PC-3 (cell line): ENCODE data around the gene FARS2. TPM values are rescaled to one million over a fixed set of nuclear protein-coding genes. Genes with fewer than 3 reads are reported as not detected.

ENCODE experiments used
- ATAC-seq: fragments of 200-7000 bp; cut with Tn5 transposase; 2 replicates; pipeline ENCODE4 v1.9.1; 2020; ENCODE audit warnings: mild to moderate bottlenecking, moderate library complexity
- BruUV-seq: library from RNA; stranded (reverse); fragments of 400-500 nt; replicated peaks from 2 replicates; lab custom pipeline; 2021; lab: Mats Ljungman, UMichigan
- CTCF ChIA-PET: fragments of 300-600 bp; sonication (Branson Sonifier 250); formaldehyde crosslinking; loops from one replicate; lab custom pipeline; 2022; ENCODE audit warnings: antibody characterized with exemption; lab: Charles Lee
- POLR2A ChIA-PET: fragments of 300-600 bp; sonication (Branson Sonifier 250); formaldehyde crosslinking; loops from one replicate; lab custom pipeline; 2022; ENCODE audit warnings: antibody characterized with exemption; ENCODE audit not compliant: unreplicated experiment; lab: Charles Lee
- DNase-seq: peaks from one replicate; pipeline ENCODE4 v3.0.0-alpha.2; 2015
- H2AFZ ChIP-seq: fragments of 300-600 bp; sonication (generic); 2 replicates; pipeline ENCODE4 v1.6.0; 2016; ENCODE audit warnings: antibody characterized with exemption, low read length
- H3F3A ChIP-seq: fragments of 300-600 bp; sonication (generic); one replicate; pipeline ENCODE4 v1.6.0; 2017; ENCODE audit warnings: antibody characterized with exemption, low read length, control low read depth, mild to moderate bottlenecking; ENCODE audit not compliant: unreplicated experiment
- H3K27ac ChIP-seq: fragments of 300-600 bp; sonication (generic); 2 replicates; pipeline ENCODE4 v1.5.1; 2016; ENCODE audit warnings: mild to moderate bottlenecking, low read length
- H3K27me3 ChIP-seq: fragments of 300-600 bp; sonication (generic); 2 replicates; pipeline ENCODE4 v1.6.1; 2016; ENCODE audit warnings: low read length, mixed read lengths
- H3K36me3 ChIP-seq: fragments of 300-600 bp; sonication (generic); 2 replicates; pipeline ENCODE4 v1.6.1; 2016; ENCODE audit warnings: low read depth, mixed run types, low read length, mixed read lengths
- H3K4me1 ChIP-seq: fragments of 300-600 bp; sonication (generic); 2 replicates; pipeline ENCODE4 v1.5.1; 2016; ENCODE audit warnings: low read length; ENCODE audit not compliant: insufficient read depth
- H3K4me2 ChIP-seq: fragments of 300-600 bp; sonication (generic); 2 replicates; pipeline ENCODE4 v1.6.0; 2016; ENCODE audit warnings: low read length
- H3K4me3 ChIP-seq: fragments of 300-600 bp; sonication (generic); 2 replicates; pipeline ENCODE4 v1.5.1; 2016; ENCODE audit warnings: mild to moderate bottlenecking, low read length, mixed read lengths
- H3K79me2 ChIP-seq: fragments of 300-600 bp; sonication (generic); 2 replicates; pipeline ENCODE4 v1.6.1; 2017; ENCODE audit warnings: low read length, mixed read lengths
- H3K9ac ChIP-seq: fragments of 300-600 bp; sonication (generic); 2 replicates; pipeline ENCODE4 v1.6.0; 2016; ENCODE audit warnings: mild to moderate bottlenecking, low read length
- H3K9me2 ChIP-seq: fragments of 300-600 bp; sonication (generic); replicated peaks from 2 replicates; pipeline ENCODE4 v1.6.1; 2016; ENCODE audit warnings: mixed run types, low read length, mixed read lengths
- H3K9me3 ChIP-seq: fragments of 300-600 bp; sonication (generic); 2 replicates; pipeline ENCODE4 v1.6.1; 2016; ENCODE audit warnings: low read length, mixed read lengths
- H4K20me1 ChIP-seq: fragments of 300-600 bp; sonication (generic); 2 replicates; pipeline ENCODE4 v1.6.1; 2016; ENCODE audit warnings: low read length, mixed read lengths
- EZH2 ChIP-seq: fragments of 300-600 bp; sonication (generic); IDR thresholded peaks from one replicate; pipeline ENCODE4 v1.6.1; 2017; ENCODE audit warnings: antibody characterized with exemption, mild to moderate bottlenecking, low read length; ENCODE audit not compliant: unreplicated experiment
- EZH2phosphoT487 ChIP-seq: fragments of 300-600 bp; sonication (generic); IDR thresholded peaks from 2 replicates; pipeline ENCODE4 v1.6.1; 2018; ENCODE audit warnings: mild to moderate bottlenecking, antibody characterized with exemption, low read length, borderline replicate concordance
- intact Hi-C: fragments of 100-400 bp; cut with micrococcal nuclease; formaldehyde crosslinking; loops from 2 replicates; pipeline ENCODE4 v1.9.0; 2023
- total RNA-seq: library from RNA; depleted of rRNA; stranded (reverse); fragments of >200 nt; gene quantifications from 2 replicates; pipeline ENCODE4 v1.2.3, GENCODE V29; 2014
- TF ChIP-seq, protein P1 (sequence below): fragments of 300-600 bp; sonication (generic); conservative IDR thresholded peaks from 2 replicates; pipeline ENCODE4 v1.5.1; 2017; ENCODE audit warnings: antibody characterized with exemption, low read depth, mild to moderate bottlenecking, low read length

The FARS2 gene
- total RNA-seq, 1 experiment from 2014 or later, result 23.0 TPM

DNA sequence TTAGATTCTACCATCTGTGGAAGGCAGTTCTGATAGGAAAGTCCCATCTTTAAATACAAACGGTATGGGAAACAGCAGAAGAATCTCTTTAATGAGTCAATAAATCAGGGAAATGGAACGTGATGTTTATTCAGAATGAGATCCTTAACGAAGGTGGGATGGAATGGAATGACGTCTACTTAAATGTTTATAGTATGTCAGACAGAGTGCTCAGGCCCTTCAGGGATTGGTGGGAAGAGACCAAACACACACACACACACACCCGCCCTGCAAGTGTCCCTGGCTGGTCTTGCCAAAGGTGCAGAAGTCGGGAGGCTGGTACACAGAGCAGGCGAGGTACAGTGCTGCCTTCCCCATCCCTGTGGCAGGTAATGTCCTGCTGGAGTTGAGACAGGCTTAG, 164.0 kb downstream of the FARS2 start:
- H3K27ac ChIP-seq, result no peak overlapping the region
- ChIA-PET CTCF (no interaction called here), POLR2A (no interaction called here)
- ATAC-seq (no peak), DNase-seq (no peak)
- no peaks in the 10 kb centered on the region for H3K9me2 ChIP-seq
- TF ChIP-seq EZH2 (no peak), EZH2phosphoT487 (no peak)
- TF ChIP-seq, protein P1, sequence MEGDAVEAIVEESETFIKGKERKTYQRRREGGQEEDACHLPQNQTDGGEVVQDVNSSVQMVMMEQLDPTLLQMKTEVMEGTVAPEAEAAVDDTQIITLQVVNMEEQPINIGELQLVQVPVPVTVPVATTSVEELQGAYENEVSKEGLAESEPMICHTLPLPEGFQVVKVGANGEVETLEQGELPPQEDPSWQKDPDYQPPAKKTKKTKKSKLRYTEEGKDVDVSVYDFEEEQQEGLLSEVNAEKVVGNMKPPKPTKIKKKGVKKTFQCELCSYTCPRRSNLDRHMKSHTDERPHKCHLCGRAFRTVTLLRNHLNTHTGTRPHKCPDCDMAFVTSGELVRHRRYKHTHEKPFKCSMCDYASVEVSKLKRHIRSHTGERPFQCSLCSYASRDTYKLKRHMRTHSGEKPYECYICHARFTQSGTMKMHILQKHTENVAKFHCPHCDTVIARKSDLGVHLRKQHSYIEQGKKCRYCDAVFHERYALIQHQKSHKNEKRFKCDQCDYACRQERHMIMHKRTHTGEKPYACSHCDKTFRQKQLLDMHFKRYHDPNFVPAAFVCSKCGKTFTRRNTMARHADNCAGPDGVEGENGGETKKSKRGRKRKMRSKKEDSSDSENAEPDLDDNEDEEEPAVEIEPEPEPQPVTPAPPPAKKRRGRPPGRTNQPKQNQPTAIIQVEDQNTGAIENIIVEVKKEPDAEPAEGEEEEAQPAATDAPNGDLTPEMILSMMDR, result no peak
- BruUV-seq, result no TSS peak
- H3K9ac ChIP-seq, result no peak overlapping the region
- H3K4me1 ChIP-seq, result no peaks in the 10 kb centered on the region
- intact Hi-C loops, result no loop called here
- H3K9me3 ChIP-seq, result no peaks in the 10 kb centered on the region
- H3K4me2 ChIP-seq, result no peak overlapping the region
- no peak overlapping the region for H2AFZ ChIP-seq
- H3F3A ChIP-seq, result no peaks in the 10 kb centered on the region
- H3K36me3 ChIP-seq, result no peaks in the 10 kb centered on the region
- H3K27me3 ChIP-seq, result no peaks in the 10 kb centered on the region
- no peak overlapping the region for H3K4me3 ChIP-seq
- H4K20me1 ChIP-seq, result no peaks in the 10 kb centered on the region
- H3K79me2 ChIP-seq, result no peaks in the 10 kb centered on the region

DNA sequence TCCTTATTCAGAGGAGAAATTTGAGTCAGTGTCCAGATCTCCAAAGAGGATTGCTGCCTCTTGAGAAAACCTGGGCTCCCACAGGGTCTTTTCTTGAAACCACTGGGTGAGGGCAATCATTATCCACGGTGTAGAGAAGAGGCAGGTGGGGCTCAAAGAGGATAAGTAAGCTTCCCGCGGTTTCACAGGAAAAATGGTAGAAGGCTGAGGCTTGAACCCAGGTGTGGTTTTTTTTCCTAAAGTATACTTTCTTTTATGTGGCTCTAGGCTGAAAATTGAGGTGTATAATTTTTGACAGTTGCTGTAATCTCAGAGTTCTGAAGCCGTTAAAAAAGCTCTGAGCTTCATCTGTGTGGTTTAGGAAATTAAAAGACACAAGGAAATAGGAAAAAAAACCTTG, 164.5 kb downstream of the FARS2 start:
- intact Hi-C loops, result no loop called here
- H3K27me3 ChIP-seq, result no peaks in the 10 kb centered on the region
- H3K79me2 ChIP-seq, result no peaks in the 10 kb centered on the region
- H3K9me2 ChIP-seq, result no peaks in the 10 kb centered on the region
- DNase-seq (no peak), ATAC-seq (no peak)
- H3K4me2 ChIP-seq, result no peak overlapping the region
- no peaks in the 10 kb centered on the region for H3K36me3 ChIP-seq
- no peaks in the 10 kb centered on the region for H4K20me1 ChIP-seq
- H2AFZ ChIP-seq, result no peak overlapping the region
- POLR2A ChIA-PET, result no interaction called here
- TF ChIP-seq EZH2phosphoT487, result no peak
- TF ChIP-seq EZH2, result no peak
- TF ChIP-seq, protein P1, result no peak
- H3K9ac ChIP-seq, result no peak overlapping the region
- H3K9me3 ChIP-seq, result no peaks in the 10 kb centered on the region
- CTCF ChIA-PET, result interaction anchor here (0.6 kb wide), 1 partner anchor 45 kb away, joined by 4 read pairs; no protein-coding TSS in a partner anchor
- no peaks in the 10 kb centered on the region for H3K4me1 ChIP-seq
- no peak overlapping the region for H3K4me3 ChIP-seq
- no peaks in the 10 kb centered on the region for H3F3A ChIP-seq
- no peak overlapping the region for H3K27ac ChIP-seq
- no TSS peak for BruUV-seq

DNA sequence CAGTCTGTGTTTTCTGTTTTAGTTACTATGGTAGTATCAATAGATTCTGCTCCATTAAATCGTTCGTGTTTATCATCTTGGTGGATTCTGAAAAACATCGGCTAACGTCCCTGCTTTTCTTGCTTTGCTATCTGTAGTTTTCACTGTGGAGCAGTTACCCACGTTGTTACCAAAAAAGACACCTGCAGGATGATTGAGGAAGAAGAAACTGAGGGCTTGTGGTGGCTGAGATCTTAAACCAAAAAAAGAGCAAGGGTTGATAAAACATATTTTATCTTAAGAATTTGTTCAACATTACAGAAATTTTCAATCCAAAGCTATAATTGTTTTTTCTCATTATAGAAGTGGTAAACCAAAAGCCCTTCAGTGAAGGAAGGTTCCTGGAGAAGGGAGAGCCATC, 166.3 kb downstream of the FARS2 start:
- Histone ChIP-seq H3K4me1 (no peaks in the 10 kb centered on the region), H3K27me3 (no peaks in the 10 kb centered on the region), H3K36me3 (no peaks in the 10 kb centered on the region), H3K27ac (no peak overlapping the region), H3K9me3 (no peaks in the 10 kb centered on the region), H3K9ac (no peak overlapping the region), H3K4me3 (no peak overlapping the region), H2AFZ (no peak overlapping the region), H3K4me2 (no peak overlapping the region), H3K79me2 (no peaks in the 10 kb centered on the region), H3K9me2 (no peaks in the 10 kb centered on the region), H3F3A (no peaks in the 10 kb centered on the region), H4K20me1 (no peaks in the 10 kb centered on the region)
- BruUV-seq, result no TSS peak
- DNase-seq (no peak), ATAC-seq (no peak)
- no peak for TF ChIP-seq EZH2phosphoT487
- no peak for TF ChIP-seq EZH2
- TF ChIP-seq, protein P1, result no peak
- ChIA-PET CTCF (no interaction called here), POLR2A (no interaction called here)
- intact Hi-C loops, result no loop called here
